ENCODE results near the gene KLHL40. TPM values are rescaled to one million over a fixed set of nuclear protein-coding genes. Genes with fewer than 3 reads are reported as not detected.

The KLHL40 gene
- polyA plus RNA-seq, 2 of the 4 experiments (the other 2 are of a cell fraction) = not detected

GRCh38 chr3:42670051-42670576 is 15.2 kb upstream of the KLHL40 start:
- Histone ChIP-seq H3K4me1 (no peaks in the 10 kb centered on the region), H3K27ac (no peak overlapping the region), H3K9me3 (0 out of 3 replicates have a peak, but pooled peaks cover 1% of the 10 kb centered on the region), H3K4me2 (no peak overlapping the region), H3K4me3 (no peak overlapping the region)
- ChIA-PET CTCF (interaction anchor here (1.0 kb wide), 1 partner anchor 16 kb away, joined by 3 read pairs; no protein-coding TSS in a partner anchor), POLR2A (no interaction called here)
- TF ChIP-seq CTCF (IDR thresholded peaks at IDR 0.05) (no peak), CHD2 (IDR thresholded peaks at IDR 0.05; ENCODE audit: low read length, partially characterized antibody) (no peak), ZC3H11A (IDR thresholded peaks at IDR 0.05) (no peak), HES2 (IDR thresholded peaks at IDR 0.05) (no peak), SREBF2 (IDR thresholded peaks at IDR 0.05) (no peak), FOSL2 (IDR thresholded peaks at IDR 0.05) (no peak), FOSL2 (CRISPR knock-in tag; IDR thresholded peaks at IDR 0.05) (no peak), HMGXB4 (CRISPR knock-in tag; IDR thresholded peaks at IDR 0.05; ENCODE audit: borderline replicate concordance) (no peak), TFCP2L1 (CRISPR knock-in tag; IDR thresholded peaks at IDR 0.05) (no peak), EHMT2 (IDR thresholded peaks at IDR 0.05; ENCODE audit: low read depth) (no peak), MAFK (IDR thresholded peaks at IDR 0.05; ENCODE audit: partially characterized antibody) (no peak), BCL3 (IDR thresholded peaks at IDR 0.05) (no peak), RARB (CRISPR knock-in tag; IDR thresholded peaks at IDR 0.05) (no peak), NFE2L2 (conservative IDR thresholded peaks at IDR 0.05; ENCODE audit: low read length) (no peak)
- DNase-seq (ENCODE audit: low read depth in 1 of 2, low spot score in 1 of 2) (no peak), ATAC-seq (no peak), FAIRE-seq (no peak)
- WGBS (ENCODE audit: missing lambda C conversion rate) = 43% methylated on average over 6 of the region's 7 CpGs

- no peak overlapping the region for H3K27ac ChIP-seq
- 20% methylated on average over 1 of the region's 1 CpG for WGBS (ENCODE audit: missing lambda C conversion rate)
- ChIA-PET POLR2A (no interaction called here), CTCF (no interaction called here)
- no peaks in the 10 kb centered on the region for H3K4me1 ChIP-seq
- DNase-seq (ENCODE audit: low read depth in 1 of 2, low spot score in 1 of 2) (no peak), ATAC-seq (no peak), FAIRE-seq (no peak)
- no peak overlapping the region for H3K4me2 ChIP-seq
- TF ChIP-seq POLR2A (IDR thresholded peaks at IDR 0.05; ENCODE audit: low read length) = no peak
- TF ChIP-seq HEYL (CRISPR knock-in tag; IDR thresholded peaks at IDR 0.05) = no peak
- no peak for TF ChIP-seq FOSL2 (IDR thresholded peaks at IDR 0.05)
- no peak for TF ChIP-seq FOSL2 (CRISPR knock-in tag; IDR thresholded peaks at IDR 0.05)
- no peak for TF ChIP-seq PHF8 (IDR thresholded peaks at IDR 0.05; ENCODE audit: borderline replicate concordance, low read depth)
- no peak for TF ChIP-seq NR3C1 (IDR thresholded peaks at IDR 0.05)
- TF ChIP-seq TFCP2L1 (CRISPR knock-in tag; IDR thresholded peaks at IDR 0.05) = no peak
- TF ChIP-seq JUN (IDR thresholded peaks at IDR 0.05) = no peak
- TF ChIP-seq MAZ (IDR thresholded peaks at IDR 0.05; ENCODE audit: borderline replicate concordance, low read depth, low read length) = no peak
- no peak for TF ChIP-seq SMC3 (IDR thresholded peaks at IDR 0.05)
- no peak for TF ChIP-seq RARB (CRISPR knock-in tag; IDR thresholded peaks at IDR 0.05)
- TF ChIP-seq EHF (CRISPR knock-in tag; IDR thresholded peaks at IDR 0.05) = no peak
- TF ChIP-seq HES2 (IDR thresholded peaks at IDR 0.05) = no peak
- no peak for TF ChIP-seq SREBF2 (IDR thresholded peaks at IDR 0.05)
- no peak for TF ChIP-seq MYC (IDR thresholded peaks at IDR 0.05; ENCODE audit: borderline replicate concordance, low read length)
- no peak for TF ChIP-seq EHMT2 (IDR thresholded peaks at IDR 0.05; ENCODE audit: low read depth)
- H3K4me3 ChIP-seq = no peak overlapping the region
- H3K9me3 ChIP-seq = peaks cover 4% of the 10 kb centered on the region; the same call in 1 of the 3 replicates
These were observed 14.7 kb upstream of the KLHL40 start for GRCh38 chr3:42670670-42671069.

Data from A549 (cell line).